NCI-H2196 (cell line): ENCODE data around the gene TRAF3IP3.

Experiments used
- DNase-seq: peaks from one replicate; lab custom pipeline; 2025; ENCODE audit not compliant: unreplicated experiment; lab: John Stamatoyannopoulos, UW

Gene TRAF3IP3

GRCh38 chr1:209797978-209798639 is 42.3 kb downstream of the TRAF3IP3 start:
- no peak for DNase-seq

- DNase-seq: peak; percentile 86
Observed at GRCh38 chr1:209800984-209801834, 45.4 kb downstream of the TRAF3IP3 start.

- DNase-seq: peak; percentile 58
Observed at GRCh38 chr1:209802117-209802779, 46.4 kb downstream of the TRAF3IP3 start.

DNA sequence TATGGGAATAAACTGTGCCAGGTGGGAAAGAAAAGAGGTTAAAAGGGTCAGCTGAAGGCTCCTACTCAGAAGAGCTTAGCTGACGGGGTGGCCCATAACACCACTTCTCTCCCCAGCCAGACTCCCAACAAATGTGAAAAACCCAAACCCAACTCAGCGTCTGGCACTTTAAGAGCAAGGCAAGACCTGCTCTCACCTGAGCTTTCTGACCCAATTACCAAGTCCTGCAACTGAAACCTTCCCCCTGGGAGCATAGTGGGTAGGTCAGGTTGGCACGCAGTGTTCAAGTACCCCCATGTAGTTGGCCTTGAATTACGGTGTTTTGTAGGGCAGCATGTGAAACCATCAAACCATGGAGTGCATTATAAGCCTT is 46.9 kb downstream of the TRAF3IP3 start:
- no peak for DNase-seq

DNA sequence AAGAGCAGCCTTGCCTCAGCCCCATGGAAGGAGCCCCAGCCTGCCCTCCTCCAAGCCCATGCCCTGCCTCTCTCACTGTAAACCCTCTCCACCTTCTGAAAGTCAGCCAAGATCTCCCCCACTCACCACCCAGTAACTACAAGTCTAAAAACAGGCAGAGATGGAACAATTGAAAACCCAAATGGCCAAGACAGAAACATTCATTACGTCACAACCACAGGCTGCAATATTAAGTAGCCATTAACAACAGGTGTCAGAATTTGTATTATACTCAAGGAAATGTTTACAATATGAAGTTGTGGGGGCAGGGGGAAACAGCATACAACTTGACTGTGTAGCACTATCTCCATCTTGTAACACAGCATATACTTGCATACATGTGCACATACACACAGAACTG is 47.7 kb downstream of the TRAF3IP3 start:
- no peak for DNase-seq

- DNase-seq: no peak
Observed at GRCh38 chr1:209805341-209805781, 49.5 kb downstream of the TRAF3IP3 start.

DNA sequence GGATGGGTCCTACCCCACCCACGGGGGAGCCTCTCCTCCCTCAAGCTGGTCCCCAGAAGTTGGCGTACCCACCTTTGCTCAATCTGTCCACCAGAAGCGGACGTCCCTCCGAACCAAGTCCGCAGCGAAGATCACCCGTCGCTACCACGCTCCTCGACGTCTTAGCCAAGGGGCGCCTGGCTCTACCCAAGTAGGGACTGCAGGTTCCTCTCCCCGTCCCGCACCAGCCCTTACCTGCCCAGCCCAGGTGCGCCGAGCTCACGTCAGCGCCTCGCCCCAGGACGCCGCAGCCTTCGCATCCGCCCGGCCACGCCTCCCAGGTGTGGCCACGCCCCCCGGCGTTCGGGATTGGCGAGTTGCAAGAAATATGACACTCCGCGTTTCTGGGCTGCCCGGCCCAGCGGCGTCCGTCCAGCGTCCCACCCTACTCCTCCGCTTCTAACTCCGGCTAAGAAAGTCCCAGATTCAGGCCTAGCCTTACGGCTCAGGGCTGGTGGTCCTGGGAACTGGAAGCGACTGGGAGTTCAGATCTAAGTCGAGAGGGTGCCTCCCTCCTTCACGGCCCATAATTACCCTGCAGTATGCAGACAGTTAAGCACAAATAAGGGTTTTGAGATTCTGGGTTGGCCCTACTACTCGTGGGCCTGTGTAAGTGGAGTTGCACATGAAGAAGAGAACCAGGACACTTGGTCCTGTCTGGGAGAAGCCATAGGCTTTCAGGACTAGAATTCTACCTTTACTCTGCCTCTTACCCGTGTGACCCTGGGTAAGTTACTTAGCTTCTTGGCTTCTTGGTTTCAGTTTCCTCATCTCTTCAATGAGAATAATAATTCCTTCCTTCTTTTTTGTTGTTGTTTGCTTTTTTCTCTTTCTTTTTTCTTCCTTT is 50.3 kb downstream of the TRAF3IP3 start, which contains the start of gene IRF6:
IRF6 (minus strand) TSS at position 268 of the 886 bp plus-strand sequence. CDS start 4,729 bp downstream, outside the sequence.
- peak; percentile 94 for DNase-seq

- DNase-seq: no peak
Observed at GRCh38 chr1:209807509-209807908, 51.7 kb downstream of the TRAF3IP3 start.

GRCh38 chr1:209808059-209808581 is 52.3 kb downstream of the TRAF3IP3 start:
- peak; percentile 75 for DNase-seq

DNA sequence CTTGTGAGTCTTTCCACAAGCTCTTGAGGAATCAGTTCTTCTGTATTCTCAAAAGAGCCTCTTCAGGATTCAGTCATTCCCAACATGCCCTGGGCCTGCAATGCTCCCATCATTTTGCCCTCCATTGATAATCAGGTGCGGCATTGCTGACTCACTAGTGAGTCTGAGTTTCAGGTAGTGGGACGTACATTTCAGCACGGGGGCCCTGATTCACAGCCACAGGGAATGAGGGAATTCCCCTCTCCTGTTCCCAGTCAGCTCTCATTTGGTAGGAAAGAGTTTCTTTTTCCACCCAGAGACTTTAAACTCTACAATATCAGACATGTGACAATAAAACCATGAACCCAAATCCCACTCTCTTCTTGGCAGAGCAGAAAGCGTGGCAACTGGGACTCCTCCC is 53.8 kb downstream of the TRAF3IP3 start:
- no peak for DNase-seq

- DNase-seq: no peak
Observed at GRCh38 chr1:209810783-209811182, 54.9 kb downstream of the TRAF3IP3 start.

GRCh38 chr1:209813902-209814301 is 58.0 kb downstream of the TRAF3IP3 start:
- no peak for DNase-seq

DNA sequence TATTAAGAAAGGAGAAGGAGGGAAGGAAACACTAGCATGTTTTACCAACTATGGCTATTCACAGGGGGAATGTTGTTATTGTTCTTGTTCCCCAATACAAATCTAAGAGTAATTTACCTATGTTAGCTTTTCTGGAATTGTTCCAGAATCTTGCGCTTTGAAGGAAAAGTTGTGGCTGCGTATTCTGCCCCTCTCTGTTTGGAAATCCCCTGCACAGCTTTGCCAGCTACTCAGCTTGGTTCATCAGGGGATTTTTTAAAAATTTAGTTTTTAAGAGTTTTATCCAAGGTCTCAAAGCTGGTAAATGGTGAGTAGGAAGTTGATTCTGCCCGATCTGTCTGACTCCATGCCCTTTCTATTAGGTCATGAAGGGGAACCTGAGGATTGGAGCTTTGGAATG is 59.6 kb downstream of the TRAF3IP3 start:
- DNase-seq: no peak

DNA sequence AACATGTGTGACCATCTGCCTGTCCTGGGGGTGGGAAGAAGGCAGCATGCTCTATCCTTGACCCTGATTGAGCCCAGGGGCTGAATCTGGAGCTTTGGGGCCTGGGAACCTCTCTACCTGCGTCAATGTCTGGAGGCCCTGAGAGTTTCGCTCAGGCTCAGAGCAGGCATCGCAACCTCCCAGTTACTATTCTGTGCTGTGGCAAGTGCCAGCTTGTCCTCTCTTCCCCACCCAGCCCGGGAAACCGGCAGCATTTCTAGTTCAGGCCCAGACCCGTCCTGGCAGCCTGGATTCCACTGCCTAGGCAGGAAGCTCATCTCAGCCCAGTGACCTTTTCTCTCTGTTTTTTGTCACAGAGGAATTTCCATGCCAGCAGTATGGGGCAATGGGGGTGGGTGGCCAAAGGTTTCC is 60.1 kb downstream of the TRAF3IP3 start:
- DNase-seq: no peak

DNA sequence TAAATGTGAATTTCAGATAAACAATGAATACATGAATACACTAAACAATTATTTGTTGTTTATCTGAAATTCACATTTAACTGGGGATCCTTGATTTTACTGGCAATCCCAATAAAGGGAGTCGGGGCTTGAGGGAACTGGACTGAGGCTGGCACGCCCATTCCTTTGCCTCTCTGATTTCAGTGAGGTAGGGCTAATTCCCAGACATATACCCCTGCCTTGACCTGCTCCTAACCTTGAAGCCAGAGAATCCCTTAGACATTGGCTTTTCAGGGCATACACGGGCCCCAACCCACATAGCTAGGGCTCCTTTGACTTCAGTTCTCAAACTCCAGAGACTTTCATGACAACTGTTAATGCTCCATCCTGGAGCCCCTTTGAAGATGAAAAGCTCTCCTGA is 61.1 kb downstream of the TRAF3IP3 start:
- no peak for DNase-seq

DNA sequence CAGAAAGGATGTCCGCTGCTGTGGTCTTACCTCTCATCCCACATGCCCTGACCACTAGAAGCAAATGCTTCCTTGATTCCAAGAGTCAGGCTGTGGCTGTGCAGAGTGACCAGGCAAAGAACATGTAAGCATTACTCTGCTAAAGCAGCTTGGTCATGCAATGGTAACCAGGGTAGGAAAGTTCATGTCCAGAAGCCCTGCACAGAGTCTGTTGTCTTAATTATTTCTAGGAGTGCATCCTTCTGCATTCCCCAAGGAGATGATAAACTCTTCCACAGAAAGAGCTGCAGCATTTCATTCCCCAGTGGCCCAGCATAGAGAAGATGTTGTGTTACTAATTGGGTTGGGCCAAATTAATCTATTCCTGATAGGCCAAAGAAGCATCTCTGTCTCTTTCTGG is 61.8 kb downstream of the TRAF3IP3 start:
- no peak for DNase-seq

DNA sequence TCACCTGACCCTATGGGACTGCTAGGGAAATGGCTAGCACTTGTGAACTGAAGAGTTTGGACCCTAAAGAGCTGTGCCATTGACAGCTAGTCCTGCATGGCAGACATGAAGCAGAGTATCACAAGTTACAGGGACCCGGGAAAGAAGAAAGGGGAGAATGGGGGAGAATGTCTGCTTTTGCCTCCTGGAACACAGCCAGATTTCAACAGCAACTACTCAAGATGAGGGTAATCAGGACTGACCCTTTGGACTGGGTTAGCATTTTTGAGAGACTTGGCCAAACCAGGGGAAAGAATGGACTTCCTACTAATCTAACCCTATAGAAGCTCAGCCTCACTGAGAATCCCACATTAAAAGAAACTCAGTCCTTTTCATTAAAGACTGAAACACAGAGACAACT is 63.2 kb downstream of the TRAF3IP3 start:
- DNase-seq: no peak

DNA sequence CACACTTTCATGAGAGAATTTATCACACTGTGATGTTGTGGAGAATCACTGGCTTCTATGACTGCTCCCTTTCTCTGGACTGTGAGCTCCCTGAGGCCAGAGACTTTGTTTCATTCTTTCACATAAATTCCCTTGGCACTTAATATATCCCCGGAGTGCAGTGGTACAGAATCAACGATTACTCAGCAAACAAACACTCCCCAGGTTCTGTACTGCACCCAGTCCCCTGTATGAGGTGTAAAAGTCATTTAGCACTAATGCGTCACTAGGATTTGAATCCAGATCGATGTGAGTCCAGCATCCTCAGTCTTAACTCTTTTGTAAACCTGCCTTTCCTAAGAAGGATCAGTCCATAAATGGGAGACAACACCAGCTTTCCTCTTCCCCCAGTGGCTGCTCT is 65.1 kb downstream of the TRAF3IP3 start:
- DNase-seq: no peak

DNA sequence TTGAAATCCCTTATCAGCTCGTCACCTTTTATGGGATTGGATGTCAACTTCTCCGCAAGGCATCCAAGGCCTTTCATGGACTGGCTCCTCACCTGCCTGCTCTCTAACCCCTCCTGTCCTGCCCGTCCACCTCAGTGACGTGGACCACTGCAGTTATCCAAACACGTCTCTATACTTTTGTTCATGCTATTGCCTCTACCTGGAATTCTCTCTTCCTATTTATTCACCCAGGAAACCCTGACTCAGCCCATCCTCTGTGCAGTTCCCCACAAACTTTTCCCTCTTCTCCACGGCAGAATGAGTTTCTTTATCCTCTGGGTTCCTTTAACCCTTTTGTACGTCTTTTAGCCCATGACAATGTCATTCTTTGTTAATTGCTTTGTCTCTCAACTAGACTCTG is 66.9 kb downstream of the TRAF3IP3 start:
- no peak for DNase-seq
